Smooth muscle cell (in vitro differentiated cells): Measurements from ENCODE around the gene TMEM184C. TPM values are rescaled to one million over a fixed set of nuclear protein-coding genes. Genes with fewer than 3 reads are reported as not detected.

Experiments used
- DNase-seq: peaks from one replicate; lab custom pipeline; 2025; ENCODE audit not compliant: unreplicated experiment; lab: John Stamatoyannopoulos, UW
- H2AFZ ChIP-seq: fragments of 200-600 bp; sonication (generic); 2 replicates; pipeline ENCODE4 v1.6.0; 2016; ENCODE audit warnings: antibody characterized with exemption, low read depth, mild to moderate bottlenecking
- H3F3A ChIP-seq: fragments of 200-600 bp; sonication (generic); 2 replicates; pipeline ENCODE4 v1.6.0; 2017; ENCODE audit warnings: antibody characterized with exemption, low read depth
- H3K27ac ChIP-seq: fragments of 200-600 bp; sonication (generic); 2 replicates; pipeline ENCODE4 v1.5.1; 2016; ENCODE audit warnings: low read depth, mild to moderate bottlenecking
- H3K27me3 ChIP-seq: fragments of 200-600 bp; sonication (generic); 2 replicates; pipeline ENCODE4 v1.6.1; 2016; ENCODE audit warnings: low read depth, mild to moderate bottlenecking
- H3K36me3 ChIP-seq: fragments of 200-600 bp; sonication (generic); 2 replicates; pipeline ENCODE4 v1.5.1; 2016; ENCODE audit warnings: low read depth
- H3K4me1 ChIP-seq: fragments of 200-600 bp; sonication (generic); 2 replicates; pipeline ENCODE4 v1.5.1; 2016; ENCODE audit warnings: low read depth
- H3K4me2 ChIP-seq: fragments of 200-600 bp; sonication (generic); 2 replicates; pipeline ENCODE4 v1.6.0; 2016; ENCODE audit warnings: mild to moderate bottlenecking
- H3K4me3 ChIP-seq: fragments of 200-600 bp; sonication (generic); 2 replicates; pipeline ENCODE4 v1.5.1; 2016; ENCODE audit warnings: mild to moderate bottlenecking
- H3K79me2 ChIP-seq: fragments of 200-600 bp; sonication (generic); 2 replicates; pipeline ENCODE4 v1.6.0; 2016; ENCODE audit warnings: low read depth, mild to moderate bottlenecking
- H3K9ac ChIP-seq: fragments of 200-600 bp; sonication (generic); 2 replicates; pipeline ENCODE4 v1.6.0; 2016; ENCODE audit warnings: low read depth
- H3K9me3 ChIP-seq: fragments of 200-600 bp; sonication (generic); replicated peaks from 2 replicates; pipeline ENCODE4 v1.5.1; 2016; ENCODE audit warnings: low read depth
- H4K20me1 ChIP-seq: fragments of 200-600 bp; sonication (generic); 2 replicates; pipeline ENCODE4 v1.6.0; 2016; ENCODE audit warnings: low read depth
- WGBS: methylation state at CpG from one replicate; pipeline ENCODE4 v1.1.7; 2016; ENCODE audit warnings: low lambda C conversion rate; 5-methylcytosine and 5-hydroxymethylcytosine counted together
- polyA plus RNA-seq: library from polyadenylated mRNA; unstranded; fragments of >200 nt; fragmentation: Nextera tagmentation; extraction: Ambion mirVana; gene quantifications from 2 replicates; pipeline ENCODE4 v1.2.1, GENCODE V29; 2016
- total RNA-seq: library from RNA; depleted of rRNA; stranded (reverse); fragments of >200 nt; gene quantifications from 2 replicates; pipeline ENCODE4 v1.2.3, GENCODE V29; 2014
- TF ChIP-seq, protein P1 (sequence below): fragments of 200-600 bp; sonication (generic); IDR thresholded peaks from 2 replicates; pipeline ENCODE4 v1.5.1; 2017; ENCODE audit warnings: borderline replicate concordance, mild to moderate bottlenecking, antibody characterized with exemption; ENCODE audit not compliant: insufficient read depth, poor library complexity, severe bottlenecking

TMEM184C gene
- total and polyA plus RNA-seq, 2 experiments from 2014 or later = 21.6 to 33.2 TPM

DNA sequence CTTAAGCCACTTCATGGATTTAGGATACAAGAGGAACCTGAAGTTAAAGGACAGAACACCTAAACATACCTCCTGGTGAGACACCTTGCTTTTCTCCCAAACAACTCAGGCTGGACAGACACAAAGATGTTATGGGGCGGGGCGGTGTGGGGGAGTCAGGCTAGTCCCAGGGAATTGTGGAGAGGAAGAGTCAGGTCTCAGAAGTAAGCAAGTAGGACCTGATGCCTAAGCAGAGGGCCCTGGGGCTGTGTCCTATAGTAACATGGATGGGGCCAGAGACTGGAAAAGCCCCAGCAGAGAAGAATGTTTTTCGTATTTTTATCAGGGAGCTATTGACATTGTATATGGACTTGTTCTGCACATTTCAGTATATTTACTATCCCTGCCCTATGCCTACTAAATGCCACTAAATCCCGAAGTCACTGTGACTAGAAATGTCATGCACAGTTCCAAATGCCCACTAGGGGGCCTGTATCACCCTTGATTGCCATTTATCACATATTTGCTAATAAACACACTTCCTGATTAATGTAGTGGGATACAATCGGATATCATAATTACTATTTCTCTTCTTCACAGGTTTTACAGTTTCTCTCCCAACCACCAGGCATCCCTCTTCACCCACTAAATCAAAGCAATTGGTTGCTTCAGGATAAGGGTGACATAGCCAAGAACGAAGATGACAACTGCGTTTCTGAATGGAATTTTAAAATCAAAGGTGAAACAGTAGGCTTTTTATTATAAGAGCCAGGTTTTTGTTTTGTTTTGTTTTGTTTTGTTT lies 90.9 kb downstream of the TMEM184C start:
- Histone ChIP-seq H3K27me3 (no peaks in the 10 kb centered on the region), H3K27ac (no peak overlapping the region), H3K4me1 (no peaks in the 10 kb centered on the region), H3K4me3 (no peak overlapping the region), H3F3A (no peaks in the 10 kb centered on the region), H3K9ac (no peak overlapping the region), H4K20me1 (no peaks in the 10 kb centered on the region), H3K36me3 (no peaks in the 10 kb centered on the region), H3K79me2 (no peaks in the 10 kb centered on the region), H3K4me2 (no peak overlapping the region), H2AFZ (no peak overlapping the region), H3K9me3 (no peaks in the 10 kb centered on the region)
- TF ChIP-seq, protein P1, sequence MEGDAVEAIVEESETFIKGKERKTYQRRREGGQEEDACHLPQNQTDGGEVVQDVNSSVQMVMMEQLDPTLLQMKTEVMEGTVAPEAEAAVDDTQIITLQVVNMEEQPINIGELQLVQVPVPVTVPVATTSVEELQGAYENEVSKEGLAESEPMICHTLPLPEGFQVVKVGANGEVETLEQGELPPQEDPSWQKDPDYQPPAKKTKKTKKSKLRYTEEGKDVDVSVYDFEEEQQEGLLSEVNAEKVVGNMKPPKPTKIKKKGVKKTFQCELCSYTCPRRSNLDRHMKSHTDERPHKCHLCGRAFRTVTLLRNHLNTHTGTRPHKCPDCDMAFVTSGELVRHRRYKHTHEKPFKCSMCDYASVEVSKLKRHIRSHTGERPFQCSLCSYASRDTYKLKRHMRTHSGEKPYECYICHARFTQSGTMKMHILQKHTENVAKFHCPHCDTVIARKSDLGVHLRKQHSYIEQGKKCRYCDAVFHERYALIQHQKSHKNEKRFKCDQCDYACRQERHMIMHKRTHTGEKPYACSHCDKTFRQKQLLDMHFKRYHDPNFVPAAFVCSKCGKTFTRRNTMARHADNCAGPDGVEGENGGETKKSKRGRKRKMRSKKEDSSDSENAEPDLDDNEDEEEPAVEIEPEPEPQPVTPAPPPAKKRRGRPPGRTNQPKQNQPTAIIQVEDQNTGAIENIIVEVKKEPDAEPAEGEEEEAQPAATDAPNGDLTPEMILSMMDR = peak; percentile 87
- 53% methylated on average over 7 of the region's 7 CpGs for WGBS
- peak; percentile 5 for DNase-seq

DNA sequence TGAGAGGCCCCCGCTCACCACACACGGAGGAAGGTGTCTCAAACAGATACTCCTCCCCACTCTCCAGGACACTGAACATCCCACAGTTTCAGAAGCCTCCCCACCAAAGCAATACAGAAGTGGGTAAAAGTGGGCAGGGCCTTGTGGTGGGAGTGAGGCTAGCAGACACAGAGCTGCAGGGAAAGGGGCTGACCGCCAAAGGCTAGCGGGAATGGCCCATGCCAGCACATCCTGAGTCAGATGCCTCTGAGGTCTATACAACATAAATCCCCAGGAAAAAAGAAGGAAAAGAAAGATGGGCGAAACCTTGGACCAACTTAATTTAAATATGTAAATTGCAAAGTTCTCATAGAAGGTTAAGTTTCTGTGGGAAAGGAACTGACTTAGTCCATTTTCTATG lies 92.8 kb downstream of the TMEM184C start:
- no peaks in the 10 kb centered on the region for H4K20me1 ChIP-seq
- H3F3A ChIP-seq = no peaks in the 10 kb centered on the region
- H3K9me3 ChIP-seq = no peaks in the 10 kb centered on the region
- no peak overlapping the region for H3K4me2 ChIP-seq
- no peak overlapping the region for H3K27ac ChIP-seq
- no peak overlapping the region for H3K4me3 ChIP-seq
- no peak overlapping the region for H3K9ac ChIP-seq
- no peaks in the 10 kb centered on the region for H3K27me3 ChIP-seq
- WGBS = 94% methylated on average over 5 of the region's 5 CpGs
- no peak for DNase-seq
- H2AFZ ChIP-seq = no peak overlapping the region
- H3K4me1 ChIP-seq = peaks cover 4% of the 10 kb centered on the region
- H3K79me2 ChIP-seq = no peaks in the 10 kb centered on the region
- TF ChIP-seq, protein P1 = no peak
- H3K36me3 ChIP-seq = no peaks in the 10 kb centered on the region

DNA sequence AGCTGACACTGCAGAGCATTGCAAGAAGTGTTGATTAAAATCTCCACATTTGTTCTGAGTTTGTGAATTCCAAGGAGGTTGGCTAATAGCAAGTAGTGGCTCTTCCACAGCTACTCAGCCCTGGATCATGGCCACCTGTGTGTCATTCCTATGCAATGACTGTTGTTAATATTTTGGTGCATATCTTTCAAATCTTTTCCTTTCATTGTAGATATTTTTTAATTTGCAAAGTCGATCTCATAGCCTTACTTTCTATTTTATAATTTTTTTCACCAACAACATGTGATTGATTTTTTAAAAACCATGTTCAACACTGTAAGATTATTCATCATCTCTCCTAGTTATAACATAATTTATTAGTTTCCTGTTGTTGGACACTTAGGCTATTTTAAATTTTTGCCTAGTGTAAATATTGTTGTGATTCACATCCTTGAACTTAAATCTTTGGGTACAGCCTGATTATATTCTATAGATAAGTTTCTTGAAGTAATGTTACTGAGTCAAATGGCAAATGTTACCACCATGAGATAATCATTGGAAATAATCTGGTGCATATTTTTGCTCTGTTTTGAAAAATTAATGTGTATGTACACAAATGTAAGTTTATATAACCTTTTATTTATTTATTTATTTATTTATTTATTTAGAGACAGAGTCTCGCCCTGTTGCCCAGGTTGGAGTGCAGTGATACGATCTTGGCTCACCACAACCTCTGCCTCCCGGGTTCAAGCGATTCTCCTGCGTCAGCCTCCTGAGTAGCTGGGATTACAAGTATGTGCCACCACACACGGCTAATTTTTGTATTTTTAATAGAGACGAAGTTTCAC lies 97.6 kb downstream of the TMEM184C start:
- H3K4me2 ChIP-seq = no peak overlapping the region
- H3K27me3 ChIP-seq = no peaks in the 10 kb centered on the region
- no peaks in the 10 kb centered on the region for H3K79me2 ChIP-seq
- no peaks in the 10 kb centered on the region for H4K20me1 ChIP-seq
- no peak overlapping the region for H3K9ac ChIP-seq
- H3K36me3 ChIP-seq = no peaks in the 10 kb centered on the region
- no peaks in the 10 kb centered on the region for H3F3A ChIP-seq
- H3K27ac ChIP-seq = no peak overlapping the region
- no peak for DNase-seq
- H2AFZ ChIP-seq = no peak overlapping the region
- 94% methylated on average over 8 of the region's 8 CpGs for WGBS
- no peak overlapping the region for H3K4me3 ChIP-seq
- H3K4me1 ChIP-seq = peaks cover 4% of the 10 kb centered on the region
- no peaks in the 10 kb centered on the region for H3K9me3 ChIP-seq
- TF ChIP-seq, protein P1 = no peak
